Urinary bladder (tissue), 4 donors: ENCODE measurements around the gene XPNPEP2. TPM values are rescaled to one million over a fixed set of nuclear protein-coding genes. Genes with fewer than 3 reads are reported as not detected.

Experiments
- DNase-seq: peaks from one replicate; pipeline ENCODE4 v3.0.0-alpha.2; 2015; ENCODE audit errors: extremely low spot score
- H3K27ac ChIP-seq: one replicate; pipeline ENCODE4 v1.5.1; 2013; ENCODE audit warnings: low read depth, mild to moderate bottlenecking, moderate library complexity
- H3K36me3 ChIP-seq: one replicate; pipeline ENCODE4 v1.6.1; 2013; ENCODE audit warnings: mild to moderate bottlenecking, moderate library complexity; ENCODE audit not compliant: insufficient read depth
- H3K4me1 ChIP-seq: one replicate; pipeline ENCODE4 v1.6.1; 2013; ENCODE audit warnings: mild to moderate bottlenecking, moderate library complexity; ENCODE audit not compliant: insufficient read depth
- H3K4me3 ChIP-seq: one replicate; pipeline ENCODE4 v1.5.1; 2013; ENCODE audit warnings: low read depth, low read length
- WGBS: extraction: QIAGEN DNeasy Blood & Tissue Kit; methylation state at CpG from one replicate; pipeline ENCODE4 v1.1.7; 2013; 5-methylcytosine and 5-hydroxymethylcytosine counted together
- polyA plus RNA-seq: library from polyadenylated mRNA; stranded (reverse); fragments of 200-250 nt; gene quantifications from one replicate; pipeline ENCODE4 v1.2.3, GENCODE V29; 2013
- total RNA-seq: library from RNA; depleted of rRNA; stranded (reverse); fragments of >200 nt; gene quantifications from one replicate; pipeline ENCODE4 v1.2.3, GENCODE V29; 2014
- donor health status: healthy with polysubstance abuse.
- donor health status: healthy.

XPNPEP2 gene
- total and polyA plus RNA-seq, 2 donors = 4.7 to 9.9 TPM

GRCh38 chrX:129781680-129782495 is 43.1 kb downstream of the XPNPEP2 start:
- no peak overlapping the region for H3K27ac ChIP-seq
- no peaks in the 10 kb centered on the region for H3K36me3 ChIP-seq
- H3K4me3 ChIP-seq = no peak overlapping the region
- no peak for DNase-seq
- H3K4me1 ChIP-seq = no peaks in the 10 kb centered on the region
- WGBS = 93% methylated on average over 10 of the region's 10 CpGs

GRCh38 chrX:129782706-129783105 is 43.9 kb downstream of the XPNPEP2 start:
- H3K4me1 ChIP-seq = no peaks in the 10 kb centered on the region
- no peak for DNase-seq
- no peak overlapping the region for H3K27ac ChIP-seq
- 79% methylated on average over 4 of the region's 4 CpGs for WGBS
- H3K4me3 ChIP-seq = no peak overlapping the region
- no peaks in the 10 kb centered on the region for H3K36me3 ChIP-seq

- DNase-seq = no peak
- Histone ChIP-seq H3K27ac (no peak overlapping the region), H3K4me3 (no peak overlapping the region), H3K36me3 (no peaks in the 10 kb centered on the region), H3K4me1 (no peaks in the 10 kb centered on the region)
- WGBS = 91% methylated on average over 11 of the region's 11 CpGs
Measured at GRCh38 chrX:129783291-129783713, 44.5 kb downstream of the XPNPEP2 start.

- no peak overlapping the region for H3K4me3 ChIP-seq
- H3K4me1 ChIP-seq = no peaks in the 10 kb centered on the region
- H3K36me3 ChIP-seq = no peaks in the 10 kb centered on the region
- no peak for DNase-seq
- no peak overlapping the region for H3K27ac ChIP-seq
- 85% methylated on average over 7 of the region's 7 CpGs for WGBS
Measured at GRCh38 chrX:129784371-129784770, 45.6 kb downstream of the XPNPEP2 start.

GRCh38 chrX:129785160-129785947 is 46.6 kb downstream of the XPNPEP2 start:
- Histone ChIP-seq H3K4me1 (no peaks in the 10 kb centered on the region), H3K4me3 (no peak overlapping the region), H3K27ac (no peak overlapping the region), H3K36me3 (no peaks in the 10 kb centered on the region)
- WGBS = 77% methylated on average over 11 of the region's 11 CpGs
- DNase-seq = no peak

GRCh38 chrX:129786210-129786651 is 47.5 kb downstream of the XPNPEP2 start:
- no peak for DNase-seq
- WGBS = 50% methylated on average over 3 of the region's 3 CpGs
- Histone ChIP-seq H3K4me1 (no peaks in the 10 kb centered on the region), H3K4me3 (no peak overlapping the region), H3K27ac (no peak overlapping the region), H3K36me3 (no peaks in the 10 kb centered on the region)

- Histone ChIP-seq H3K4me3 (no peak overlapping the region), H3K36me3 (no peaks in the 10 kb centered on the region), H3K4me1 (no peaks in the 10 kb centered on the region), H3K27ac (no peak overlapping the region)
- DNase-seq = no peak
- 74% methylated on average over 11 of the region's 11 CpGs for WGBS
Measured at GRCh38 chrX:129787336-129788055, 48.7 kb downstream of the XPNPEP2 start.

GRCh38 chrX:129788527-129788926 is 49.7 kb downstream of the XPNPEP2 start:
- H3K4me1 ChIP-seq = no peaks in the 10 kb centered on the region
- no peaks in the 10 kb centered on the region for H3K36me3 ChIP-seq
- no peak overlapping the region for H3K27ac ChIP-seq
- H3K4me3 ChIP-seq = no peak overlapping the region
- no peak for DNase-seq
- 77% methylated on average over 6 of the region's 6 CpGs for WGBS

GRCh38 chrX:129790146-129790545 is 51.4 kb downstream of the XPNPEP2 start:
- 79% methylated on average over 3 of the region's 3 CpGs for WGBS
- Histone ChIP-seq H3K4me1 (no peaks in the 10 kb centered on the region), H3K36me3 (no peaks in the 10 kb centered on the region), H3K4me3 (no peak overlapping the region), H3K27ac (no peak overlapping the region)
- DNase-seq = no peak

GRCh38 chrX:129790808-129791207 is 52.0 kb downstream of the XPNPEP2 start:
- DNase-seq = no peak
- WGBS = 94% methylated on average over 9 of the region's 9 CpGs
- Histone ChIP-seq H3K4me3 (no peak overlapping the region), H3K27ac (no peak overlapping the region), H3K36me3 (no peaks in the 10 kb centered on the region), H3K4me1 (no peaks in the 10 kb centered on the region)

GRCh38 chrX:129791336-129791735 is 52.6 kb downstream of the XPNPEP2 start:
- no peak for DNase-seq
- H3K4me1 ChIP-seq = no peaks in the 10 kb centered on the region
- no peaks in the 10 kb centered on the region for H3K36me3 ChIP-seq
- H3K27ac ChIP-seq = no peak overlapping the region
- H3K4me3 ChIP-seq = no peak overlapping the region
- WGBS = 89% methylated on average over 8 of the region's 8 CpGs

- WGBS = 82% methylated on average over 11 of the region's 11 CpGs
- Histone ChIP-seq H3K36me3 (no peaks in the 10 kb centered on the region), H3K4me1 (no peaks in the 10 kb centered on the region), H3K4me3 (no peak overlapping the region), H3K27ac (no peak overlapping the region)
- DNase-seq = no peak
Measured at GRCh38 chrX:129791961-129792570, 53.3 kb downstream of the XPNPEP2 start.

GRCh38 chrX:129792586-129793291 is 54.0 kb downstream of the XPNPEP2 start:
- Histone ChIP-seq H3K4me1 (no peaks in the 10 kb centered on the region), H3K36me3 (no peaks in the 10 kb centered on the region), H3K27ac (no peak overlapping the region), H3K4me3 (no peak overlapping the region)
- 95% methylated on average over 18 of the region's 18 CpGs for WGBS
- DNase-seq = no peak
